PC-3 (cell line): Measurements from ENCODE around the gene PCDH15. TPM values are rescaled to one million over a fixed set of nuclear protein-coding genes. Genes with fewer than 3 reads are reported as not detected.

ENCODE experiments used
- ATAC-seq: fragments of 200-7000 bp; cut with Tn5 transposase; 2 replicates; pipeline ENCODE4 v1.9.1; 2020; ENCODE audit warnings: mild to moderate bottlenecking, moderate library complexity
- BruUV-seq: library from RNA; stranded (reverse); fragments of 400-500 nt; replicated peaks from 2 replicates; lab custom pipeline; 2021; lab: Mats Ljungman, UMichigan
- CTCF ChIA-PET: fragments of 300-600 bp; sonication (Branson Sonifier 250); formaldehyde crosslinking; loops from one replicate; lab custom pipeline; 2022; ENCODE audit warnings: antibody characterized with exemption; lab: Charles Lee
- POLR2A ChIA-PET: fragments of 300-600 bp; sonication (Branson Sonifier 250); formaldehyde crosslinking; loops from one replicate; lab custom pipeline; 2022; ENCODE audit warnings: antibody characterized with exemption; ENCODE audit not compliant: unreplicated experiment; lab: Charles Lee
- DNase-seq: peaks from one replicate; pipeline ENCODE4 v3.0.0-alpha.2; 2015
- H2AFZ ChIP-seq: fragments of 300-600 bp; sonication (generic); 2 replicates; pipeline ENCODE4 v1.6.0; 2016; ENCODE audit warnings: antibody characterized with exemption, low read length
- H3F3A ChIP-seq: fragments of 300-600 bp; sonication (generic); one replicate; pipeline ENCODE4 v1.6.0; 2017; ENCODE audit warnings: antibody characterized with exemption, low read length, control low read depth, mild to moderate bottlenecking; ENCODE audit not compliant: unreplicated experiment
- H3K27ac ChIP-seq: fragments of 300-600 bp; sonication (generic); 2 replicates; pipeline ENCODE4 v1.5.1; 2016; ENCODE audit warnings: mild to moderate bottlenecking, low read length
- H3K27me3 ChIP-seq: fragments of 300-600 bp; sonication (generic); 2 replicates; pipeline ENCODE4 v1.6.1; 2016; ENCODE audit warnings: low read length, mixed read lengths
- H3K36me3 ChIP-seq: fragments of 300-600 bp; sonication (generic); 2 replicates; pipeline ENCODE4 v1.6.1; 2016; ENCODE audit warnings: low read depth, mixed run types, low read length, mixed read lengths
- H3K4me1 ChIP-seq: fragments of 300-600 bp; sonication (generic); 2 replicates; pipeline ENCODE4 v1.5.1; 2016; ENCODE audit warnings: low read length; ENCODE audit not compliant: insufficient read depth
- H3K4me2 ChIP-seq: fragments of 300-600 bp; sonication (generic); 2 replicates; pipeline ENCODE4 v1.6.0; 2016; ENCODE audit warnings: low read length
- H3K4me3 ChIP-seq: fragments of 300-600 bp; sonication (generic); 2 replicates; pipeline ENCODE4 v1.5.1; 2016; ENCODE audit warnings: mild to moderate bottlenecking, low read length, mixed read lengths
- H3K79me2 ChIP-seq: fragments of 300-600 bp; sonication (generic); 2 replicates; pipeline ENCODE4 v1.6.1; 2017; ENCODE audit warnings: low read length, mixed read lengths
- H3K9ac ChIP-seq: fragments of 300-600 bp; sonication (generic); 2 replicates; pipeline ENCODE4 v1.6.0; 2016; ENCODE audit warnings: mild to moderate bottlenecking, low read length
- H3K9me2 ChIP-seq: fragments of 300-600 bp; sonication (generic); replicated peaks from 2 replicates; pipeline ENCODE4 v1.6.1; 2016; ENCODE audit warnings: mixed run types, low read length, mixed read lengths
- H3K9me3 ChIP-seq: fragments of 300-600 bp; sonication (generic); 2 replicates; pipeline ENCODE4 v1.6.1; 2016; ENCODE audit warnings: low read length, mixed read lengths
- H4K20me1 ChIP-seq: fragments of 300-600 bp; sonication (generic); 2 replicates; pipeline ENCODE4 v1.6.1; 2016; ENCODE audit warnings: low read length, mixed read lengths
- CTCF ChIP-seq: fragments of 300-600 bp; sonication (generic); conservative IDR thresholded peaks from 2 replicates; pipeline ENCODE4 v1.5.1; 2017; ENCODE audit warnings: antibody characterized with exemption, low read depth, mild to moderate bottlenecking, low read length
- EZH2 ChIP-seq: fragments of 300-600 bp; sonication (generic); IDR thresholded peaks from one replicate; pipeline ENCODE4 v1.6.1; 2017; ENCODE audit warnings: antibody characterized with exemption, mild to moderate bottlenecking, low read length; ENCODE audit not compliant: unreplicated experiment
- EZH2phosphoT487 ChIP-seq: fragments of 300-600 bp; sonication (generic); IDR thresholded peaks from 2 replicates; pipeline ENCODE4 v1.6.1; 2018; ENCODE audit warnings: mild to moderate bottlenecking, antibody characterized with exemption, low read length, borderline replicate concordance
- intact Hi-C: fragments of 100-400 bp; cut with micrococcal nuclease; formaldehyde crosslinking; loops from 2 replicates; pipeline ENCODE4 v1.9.0; 2023
- microRNA-seq: library from miRNA; unstranded; fragments of <30 nt; microRNA quantifications from one replicate; pipeline ENCODE4 v1.1.0, GENCODE V29; 2020; ENCODE audit not compliant: unreplicated experiment
- total RNA-seq: library from RNA; depleted of rRNA; stranded (reverse); fragments of >200 nt; gene quantifications from 2 replicates; pipeline ENCODE4 v1.2.3, GENCODE V29; 2014

The PCDH15 gene
- total RNA-seq, 1 experiment from 2014 or later, result not detected

GRCh38 chr10:53754596-53755250 lies 1046.3 kb downstream of the PCDH15 start:
- DNase-seq (peak; percentile 23), ATAC-seq (peak; percentile 61)
- peak overlapping the region; percentile 38 for H2AFZ ChIP-seq

More at GRCh38 chr10:53754596-53755250, 1046.3 kb downstream of the PCDH15 start:
- Histone ChIP-seq H3K27me3 (no peaks in the 10 kb centered on the region), H3K9me2 (no peaks in the 10 kb centered on the region), H3K36me3 (no peaks in the 10 kb centered on the region), H3K9me3 (0 out of 2 replicates have a peak, but pooled peaks cover under 1% of the 10 kb centered on the region), H4K20me1 (no peaks in the 10 kb centered on the region), H3K4me1 (no peaks in the 10 kb centered on the region), H3K79me2 (no peaks in the 10 kb centered on the region), H3K27ac (no peak overlapping the region), H3K9ac (no peak overlapping the region), H3K4me3 (peak overlapping the region; percentile 6; the same call in 1 of the 2 replicates), H3K4me2 (peak overlapping the region; percentile 12), H3F3A (no peaks in the 10 kb centered on the region)
- intact Hi-C loops, result no loop called here
- TF ChIP-seq EZH2, result no peak
- TF ChIP-seq CTCF, result no peak
- no peak for TF ChIP-seq EZH2phosphoT487
- BruUV-seq, result no TSS peak
- POLR2A ChIA-PET, result interaction anchor here (0.6 kb wide), 1 partner anchor 1602 kb away, joined by 4 read pairs; no protein-coding TSS in a partner anchor
- CTCF ChIA-PET, result interaction anchor here (0.7 kb wide), 1 partner anchor 11 kb away, joined by 16 read pairs; no protein-coding TSS in a partner anchor

Small RNA genes within 50 kb of the gene (microRNA-seq; reads per million reads assigned to microRNA genes)
- not detected for gene MIR548F1
